GF-D8 (cell line): ENCODE data around the gene C4orf17.
A peak's percentile ranks its signal among the peaks of the same experiment; 100 is the strongest.

Experiments
- DNase-seq: peaks from one replicate; lab custom pipeline; 2025; lab: John Stamatoyannopoulos, UW

The C4orf17 gene

GRCh38 chr4:99537674-99538073, 26.9 kb downstream of the C4orf17 start:
- DNase-seq: no peak

GRCh38 chr4:99540277-99540939, 29.6 kb downstream of the C4orf17 start:
- DNase-seq: no peak

- no peak for DNase-seq
Measured at GRCh38 chr4:99552872-99553271, 42.1 kb downstream of the C4orf17 start.

- peak; percentile 95 for DNase-seq
Measured at GRCh38 chr4:99563310-99564186, 52.7 kb downstream of the C4orf17 start, which contains the start of gene TRMT10A. Gene TRMT10A (minus strand): TSS chr4:99564039. CDS start chr4:99559338, 4,701 bp downstream.

- DNase-seq: no peak
Measured at GRCh38 chr4:99564921-99565320, 54.1 kb downstream of the C4orf17 start.

- DNase-seq: no peak
Measured at GRCh38 chr4:99571883-99572282, 61.1 kb downstream of the C4orf17 start.

- no peak for DNase-seq
Measured at GRCh38 chr4:99572527-99573240, 61.9 kb downstream of the C4orf17 start.

- DNase-seq: no peak
Measured at GRCh38 chr4:99573735-99574368, 63.0 kb downstream of the C4orf17 start.

GRCh38 chr4:99574530-99575324, 63.9 kb downstream of the C4orf17 start, which contains the start of gene MTTP:
Gene MTTP (plus strand): TSS chr4:99574824. CDS start chr4:99574910, 86 bp downstream.
- no peak for DNase-seq

- no peak for DNase-seq
Measured at GRCh38 chr4:99578714-99579113, 67.9 kb downstream of the C4orf17 start.

GRCh38 chr4:99585516-99585915, 74.7 kb downstream of the C4orf17 start:
- no peak for DNase-seq

GRCh38 chr4:99586322-99586721, 75.5 kb downstream of the C4orf17 start:
- no peak for DNase-seq

GRCh38 chr4:99586797-99587196, 76.0 kb downstream of the C4orf17 start:
- DNase-seq: no peak

GRCh38 chr4:99587309-99587708, 76.5 kb downstream of the C4orf17 start:
- DNase-seq: no peak

- DNase-seq: no peak
Measured at GRCh38 chr4:99587803-99588202, 77.0 kb downstream of the C4orf17 start.

- no peak for DNase-seq
Measured at GRCh38 chr4:99591757-99592156, 80.9 kb downstream of the C4orf17 start.
